NCI-H187 (cell line): ENCODE results near the gene MEMO1.

Experiments used
- DNase-seq, 2 experiments: peaks; one replicate each; lab custom pipeline; 2025; lab: John Stamatoyannopoulos, UW

MEMO1 gene

GRCh38 chr2:31823558-31823957, 187.2 kb downstream of the MEMO1 start:
- DNase-seq: no peak

GRCh38 chr2:31822587-31822986, 188.2 kb downstream of the MEMO1 start:
- DNase-seq: no peak
